Kidney tubule cell (primary cell): ENCODE results near the gene RFLNA.

ENCODE experiments used
- DNase-seq: peaks from one replicate; pipeline ENCODE4 v3.0.0-alpha.2; 2018; ENCODE audit warnings: low spot score

The RFLNA gene

DNA sequence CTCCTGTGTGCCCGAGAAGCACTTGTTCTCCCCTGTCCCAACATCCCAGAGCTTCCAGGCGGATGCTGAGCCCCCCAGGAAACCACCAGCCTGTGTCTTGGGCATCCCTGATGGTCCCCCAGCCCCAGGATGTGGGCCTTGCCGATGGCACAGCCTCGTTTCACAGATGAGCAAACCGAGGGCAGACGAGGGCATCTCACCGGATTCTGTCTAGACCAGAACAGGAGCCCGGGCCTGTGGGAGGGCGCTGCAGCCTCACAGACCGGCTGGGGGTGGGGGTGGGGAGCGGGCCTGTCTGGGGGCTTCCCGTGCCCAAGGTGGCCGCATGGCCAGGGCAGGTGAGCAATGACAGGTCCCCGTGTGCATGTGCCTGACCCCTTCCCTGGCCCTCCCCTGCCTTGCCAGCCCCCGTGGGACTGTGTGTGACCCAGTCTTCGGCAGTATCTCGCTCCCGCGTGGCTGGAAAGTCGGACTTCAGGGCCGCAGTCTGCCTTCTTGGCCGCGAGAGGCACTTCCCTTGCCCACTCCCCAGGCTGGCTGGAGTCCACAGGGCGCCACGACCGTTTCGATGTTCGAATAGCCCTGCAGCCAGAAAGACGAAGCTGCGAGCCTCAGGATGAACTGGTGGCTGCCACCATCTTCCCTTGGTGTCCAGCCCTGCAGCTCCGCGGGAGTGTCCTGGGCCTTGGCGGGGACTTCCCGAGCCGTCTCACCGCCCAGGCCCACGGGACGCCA, 8.9 kb downstream of the RFLNA start:
- no peak for DNase-seq

DNA sequence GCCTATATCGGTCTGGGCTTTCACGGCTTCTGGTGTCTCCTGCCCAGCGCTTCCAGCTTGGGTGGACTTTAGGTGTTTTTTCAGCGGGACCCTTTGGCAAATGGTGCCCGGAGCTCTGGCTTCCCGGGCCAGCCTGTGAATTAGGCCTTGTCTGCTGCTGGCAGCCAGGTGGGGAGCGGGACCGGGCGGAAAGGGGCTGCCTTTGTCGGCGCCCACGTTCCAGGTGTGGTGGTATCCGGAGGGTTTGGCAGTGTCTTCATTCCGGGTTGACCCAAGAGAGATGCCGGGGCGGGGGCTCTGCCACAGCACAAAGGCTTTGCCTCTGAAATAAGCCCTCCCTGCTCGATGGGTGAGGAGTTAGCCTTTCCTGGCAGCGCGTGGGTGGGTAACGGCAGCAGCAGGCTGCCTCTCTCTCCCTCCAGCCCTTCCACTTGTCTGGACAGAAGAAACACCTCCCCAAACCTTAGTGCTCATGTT, 9.5 kb downstream of the RFLNA start:
- DNase-seq, result no peak

DNA sequence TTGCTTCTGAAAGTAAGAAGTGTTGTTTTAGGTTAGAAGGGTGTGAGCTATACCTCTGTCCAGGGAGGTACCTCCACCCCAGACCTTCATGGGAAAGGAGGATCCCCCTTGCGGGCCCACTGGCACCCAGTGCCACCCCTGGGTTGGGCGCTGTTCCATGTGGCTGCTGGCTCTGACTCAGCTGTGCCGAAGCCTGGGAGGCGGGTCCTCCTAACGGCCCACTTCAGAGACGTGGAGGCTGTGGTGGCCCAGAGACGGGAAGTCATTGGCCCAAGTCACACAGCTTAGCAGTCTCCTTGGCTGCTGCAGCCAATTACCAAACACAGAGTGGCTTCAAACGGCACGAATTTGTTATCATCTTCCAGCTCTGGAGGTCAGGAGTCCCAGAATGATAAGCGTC, 10.2 kb downstream of the RFLNA start:
- no peak for DNase-seq

GRCh38 chr12:124305776-124306685, 11.1 kb downstream of the RFLNA start:
- no peak for DNase-seq

GRCh38 chr12:124306686-124307555, 12.0 kb downstream of the RFLNA start:
- no peak for DNase-seq

- DNase-seq, result no peak
These were observed 12.6 kb downstream of the RFLNA start for GRCh38 chr12:124307556-124307825.

DNA sequence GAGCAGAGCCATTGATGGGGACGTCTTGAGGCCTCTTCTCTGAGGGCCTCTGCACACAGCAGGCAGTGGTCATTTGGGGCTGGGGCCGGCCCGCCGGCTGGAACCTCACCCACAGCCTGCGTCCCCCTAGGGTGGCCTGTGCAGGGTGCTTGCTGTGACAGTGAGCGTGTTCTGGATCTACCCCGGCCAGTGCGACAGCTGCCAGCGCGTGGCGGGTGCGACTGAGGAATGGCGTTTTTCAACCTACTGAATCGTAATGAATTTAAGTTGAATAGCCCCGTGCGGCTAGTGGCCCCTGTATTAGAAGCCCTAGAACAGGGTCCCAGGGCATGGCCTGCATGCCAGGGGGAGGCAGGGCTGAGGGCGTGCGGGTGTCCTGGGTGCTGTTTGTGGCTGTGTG, 13.8 kb downstream of the RFLNA start:
- DNase-seq, result no peak

DNA sequence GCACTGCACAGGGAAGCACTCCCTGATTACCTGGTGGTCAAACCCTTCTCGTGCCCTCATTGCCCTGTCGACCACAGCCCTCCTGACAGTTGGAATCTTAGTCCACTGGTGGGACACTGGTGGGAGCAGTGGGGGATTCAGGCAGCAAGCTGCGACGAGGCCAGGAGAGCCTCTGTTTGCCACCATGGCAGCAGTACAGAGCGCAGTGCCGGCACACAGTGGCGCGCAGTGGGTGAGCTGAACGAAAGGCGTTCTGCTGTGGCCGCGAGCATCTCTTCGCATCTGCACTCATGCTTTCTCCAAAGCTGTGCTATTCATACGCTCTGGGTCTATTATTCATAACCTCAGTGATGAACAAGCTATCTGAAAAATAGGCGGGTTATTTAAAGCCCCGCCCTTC, 14.3 kb downstream of the RFLNA start:
- DNase-seq, result no peak

GRCh38 chr12:124309744-124310143, 14.9 kb downstream of the RFLNA start:
- DNase-seq, result no peak

GRCh38 chr12:124310178-124310577, 15.3 kb downstream of the RFLNA start:
- DNase-seq, result no peak

- DNase-seq, result no peak
These were observed 15.9 kb downstream of the RFLNA start for GRCh38 chr12:124310785-124311184.

DNA sequence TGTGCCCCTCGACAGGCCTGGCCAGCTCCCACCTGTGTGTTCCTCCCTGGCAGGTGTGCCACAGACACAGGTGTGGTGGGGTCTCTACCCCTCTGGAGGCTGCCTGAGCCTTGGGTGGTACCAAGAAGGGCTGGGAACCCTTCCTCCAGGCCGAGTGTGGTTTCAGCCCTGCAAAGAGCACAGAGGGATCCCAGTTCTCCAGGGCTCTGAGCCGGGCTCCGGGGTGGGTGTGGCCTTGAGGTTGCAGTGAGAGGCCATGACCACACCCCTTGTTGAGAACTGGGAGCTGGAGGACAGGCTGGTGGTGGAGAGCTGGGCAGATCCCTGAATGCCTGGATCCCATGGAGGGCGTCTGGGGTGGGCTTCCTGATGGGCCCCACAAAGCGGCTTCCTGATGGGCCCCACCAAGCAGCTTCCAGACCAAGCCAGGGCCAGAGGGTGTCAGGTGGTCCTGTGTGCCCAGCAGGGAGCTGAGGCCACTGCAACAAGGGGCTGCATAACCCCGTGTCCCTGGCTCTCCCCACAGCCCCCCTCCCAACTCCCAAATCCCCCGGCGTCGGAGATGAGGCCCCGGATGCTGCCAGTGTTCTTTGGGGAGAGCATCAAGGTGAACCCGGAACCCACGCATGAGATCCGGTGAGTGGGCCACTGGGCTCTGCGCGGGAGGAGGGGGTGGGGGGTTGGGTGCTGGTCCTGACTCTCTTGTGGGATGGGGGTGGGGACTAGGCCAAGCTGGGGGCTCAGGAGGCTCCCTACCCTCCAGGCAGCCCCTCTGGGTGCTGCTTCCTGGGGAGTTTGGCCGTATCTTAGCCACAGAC, 16.6 kb downstream of the RFLNA start:
- no peak for DNase-seq

GRCh38 chr12:124312601-124313000, 17.7 kb downstream of the RFLNA start:
- DNase-seq, result no peak

DNA sequence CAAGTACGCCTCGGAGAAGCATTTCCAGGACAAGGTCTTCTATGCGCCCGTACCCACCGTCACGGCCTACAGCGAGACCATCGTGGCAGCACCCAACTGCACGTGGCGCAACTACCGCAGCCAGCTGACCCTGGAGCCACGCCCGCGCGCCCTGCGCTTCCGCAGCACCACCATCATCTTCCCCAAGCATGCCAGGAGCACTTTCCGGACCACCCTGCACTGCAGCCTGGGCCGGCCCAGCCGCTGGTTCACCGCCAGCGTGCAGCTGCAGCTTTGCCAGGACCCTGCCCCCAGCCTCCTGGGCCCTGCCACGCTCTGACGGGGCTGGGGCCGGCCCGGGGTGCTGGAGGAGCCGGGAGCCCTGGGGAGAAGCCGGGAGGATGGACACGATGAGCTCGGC, 19.3 kb downstream of the RFLNA start:
- DNase-seq, result no peak

- DNase-seq, result no peak
These were observed 19.9 kb downstream of the RFLNA start for GRCh38 chr12:124314766-124315165.

DNA sequence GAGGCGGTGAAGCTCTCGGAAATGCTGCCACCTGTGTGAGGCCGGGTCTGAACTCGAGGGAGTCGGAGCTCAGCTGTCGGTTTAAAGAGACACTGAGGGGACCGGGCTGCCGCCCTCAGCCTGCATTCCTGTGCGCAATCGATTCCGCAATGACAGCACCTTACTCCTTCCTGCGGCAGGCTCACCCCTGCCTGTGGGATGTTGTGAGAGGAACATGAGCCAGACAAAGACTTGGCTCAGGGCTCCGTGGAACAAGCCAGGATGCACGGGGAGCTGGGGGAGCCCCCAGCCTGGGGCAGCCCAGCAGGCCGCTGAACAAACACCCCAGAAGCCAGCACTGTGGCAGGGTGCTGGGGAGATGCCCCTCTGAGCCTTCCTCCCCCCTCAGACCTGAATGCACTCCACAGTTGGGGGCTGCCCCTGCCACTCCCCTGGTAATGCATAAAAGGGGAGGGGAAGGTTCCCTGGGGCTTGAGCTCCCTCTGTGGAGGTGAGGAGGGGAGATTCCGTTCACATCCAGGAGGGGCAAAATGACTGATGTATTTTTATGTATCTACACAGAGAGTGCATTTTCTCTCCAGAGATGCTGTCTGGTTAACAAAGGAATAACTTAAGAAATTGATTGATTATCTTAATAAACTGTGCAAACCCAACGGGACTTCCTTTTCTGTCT, 20.6 kb downstream of the RFLNA start:
- DNase-seq, result no peak

- no peak for DNase-seq
These were observed 21.5 kb downstream of the RFLNA start for GRCh38 chr12:124316257-124316900.

DNA sequence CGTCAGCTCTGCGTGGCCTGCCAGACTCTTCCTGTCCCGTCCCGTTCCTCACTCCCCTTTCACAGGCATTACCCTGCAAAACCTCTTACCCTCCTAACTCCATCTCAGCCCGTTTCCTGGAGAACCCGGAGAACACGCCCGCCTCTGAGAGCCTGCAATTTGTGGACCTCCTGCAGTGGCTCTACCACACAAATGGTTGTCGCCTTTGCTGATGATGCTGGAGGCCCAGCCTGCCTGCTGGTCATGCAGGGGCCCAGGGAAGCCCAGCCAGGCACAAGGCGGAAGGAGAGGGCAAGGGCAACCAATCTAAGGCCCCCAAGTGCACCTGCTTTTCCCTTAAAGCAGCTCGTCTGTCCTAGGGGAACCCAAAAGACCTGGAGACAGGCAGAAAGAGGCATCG, 22.5 kb downstream of the RFLNA start:
- DNase-seq, result no peak

DNA sequence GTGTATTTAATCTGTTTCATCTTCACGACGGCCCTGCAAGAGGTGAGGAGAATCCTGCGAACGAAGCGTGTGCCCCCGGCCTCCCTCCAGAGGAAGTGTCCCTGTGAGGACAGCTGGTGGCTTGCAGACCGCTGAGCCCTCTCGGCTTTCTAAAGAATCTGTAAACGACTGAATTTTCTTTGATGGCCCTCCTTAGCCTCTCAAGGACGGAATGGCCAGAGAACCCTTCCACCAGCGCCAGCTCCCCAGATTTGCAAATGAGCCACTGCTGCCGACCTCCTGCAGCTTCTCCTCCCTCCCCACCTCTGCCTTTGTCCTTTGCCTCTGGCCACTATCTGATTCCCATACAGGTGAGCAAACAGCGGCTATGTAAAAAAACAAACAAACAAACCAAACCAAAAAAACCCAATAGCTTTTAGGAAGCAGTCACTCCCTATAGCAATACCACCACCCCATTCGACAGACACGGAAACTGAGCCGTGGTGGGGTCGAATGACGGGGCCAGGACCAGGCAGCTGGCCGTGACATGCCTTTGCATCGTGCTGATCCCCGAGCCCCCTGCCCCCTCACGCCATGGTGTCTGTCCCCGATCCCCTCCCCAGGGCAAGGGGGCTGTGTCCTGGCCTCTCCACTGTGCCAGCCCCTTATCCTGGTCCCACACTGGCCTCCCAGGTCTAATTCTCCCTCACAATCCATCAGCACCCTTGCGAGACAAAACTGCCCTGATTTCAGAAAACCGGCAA, 23.6 kb downstream of the RFLNA start:
- DNase-seq, result no peak
